ENCODE results near the gene NTM. TPM values are rescaled to one million over a fixed set of nuclear protein-coding genes. Genes with fewer than 3 reads are reported as not detected.

Gene NTM
- 1 to 10 TPM in 2 of 4 donors, not detected in 2; 1.4 to 5.7 TPM for total RNA-seq

GRCh38 chr11:131370090-131370751 is at the start of gene NTM:
Gene NTM (plus strand): TSS chr11:131370615.
- no peak for DNase-seq

GRCh38 chr11:131324921-131325570 is 45.4 kb upstream of the NTM start:
- Histone ChIP-seq H3K9me3 (no peaks in the 10 kb centered on the region), H3K27me3 (no peaks in the 10 kb centered on the region), H3K27ac (no peak overlapping the region), H3K4me1 (no peaks in the 10 kb centered on the region), H3K4me3 (no peak overlapping the region), H3K36me3 (no peaks in the 10 kb centered on the region)
- intact Hi-C loops (cut with DNase I; ENCODE audit: low total_unique reads), result no loop called here
- TF ChIP-seq CTCF (IDR thresholded peaks at IDR 0.05), result no peak
- DNase-seq, result no peak

More at GRCh38 chr11:131370090-131370751, at the start of gene NTM:
- Histone ChIP-seq H3K27ac (no peak within 1 kb of the TSS), H3K4me1 (peaks cover 0 to 3% of the 10 kb centered on the region in 2 donors), H3K36me3 (no peaks in the 10 kb centered on the region), H3K4me3 (no peak within 1 kb of the TSS), H3K9me3 (no peaks in the 10 kb centered on the region), H3K27me3 (peaks cover 0 to 5% of the 10 kb centered on the region in 2 donors)
- no peak for TF ChIP-seq POLR2A (IDR thresholded peaks at IDR 0.05)
- TF ChIP-seq CTCF (IDR thresholded peaks at IDR 0.05), result no peak
- intact Hi-C loops (cut with DNase I; ENCODE audit: low total_unique reads), result no loop called here

- Histone ChIP-seq H3K27ac (no peak overlapping the region), H3K9me3 (no peaks in the 10 kb centered on the region), H3K27me3 (peaks cover 0 to 2% of the 10 kb centered on the region in 2 donors), H3K4me3 (no peak overlapping the region), H3K36me3 (no peaks in the 10 kb centered on the region), H3K4me1 (no peaks in the 10 kb centered on the region)
- no peak for DNase-seq
- intact Hi-C loops (cut with DNase I; ENCODE audit: low total_unique reads), result no loop called here
- TF ChIP-seq CTCF (IDR thresholded peaks at IDR 0.05) (no peak), POLR2A (IDR thresholded peaks at IDR 0.05) (no peak)
Measured at GRCh38 chr11:131326829-131327228, 43.6 kb upstream of the NTM start.

GRCh38 chr11:131327421-131327820 is 43.0 kb upstream of the NTM start:
- Histone ChIP-seq H3K27ac (no peak overlapping the region), H3K4me3 (no peak overlapping the region), H3K4me1 (no peaks in the 10 kb centered on the region), H3K36me3 (no peaks in the 10 kb centered on the region), H3K27me3 (peaks cover 0 to 2% of the 10 kb centered on the region in 2 donors), H3K9me3 (no peaks in the 10 kb centered on the region)
- intact Hi-C loops (cut with DNase I; ENCODE audit: low total_unique reads), result no loop called here
- TF ChIP-seq CTCF (IDR thresholded peaks at IDR 0.05) (no peak), POLR2A (IDR thresholded peaks at IDR 0.05) (no peak)
- DNase-seq, result no peak

- Histone ChIP-seq H3K4me3 (no peak overlapping the region), H3K27me3 (peaks cover 0 to 2% of the 10 kb centered on the region in 2 donors), H3K27ac (no peak overlapping the region), H3K36me3 (no peaks in the 10 kb centered on the region), H3K9me3 (no peaks in the 10 kb centered on the region), H3K4me1 (no peaks in the 10 kb centered on the region)
- TF ChIP-seq CTCF (IDR thresholded peaks at IDR 0.05) (no peak), POLR2A (IDR thresholded peaks at IDR 0.05) (no peak)
- intact Hi-C loops (cut with DNase I; ENCODE audit: low total_unique reads), result no loop called here
- no peak for DNase-seq
Measured at GRCh38 chr11:131328843-131329242, 41.6 kb upstream of the NTM start.

Measured in uterus (tissue), 4 donors.